AG04449 (cell line): ENCODE measurements around the gene CETN1.

ENCODE experiments used
- CTCF ChIA-PET: fragments of 350-600 bp; formaldehyde crosslinking; extraction: SDS; loops from one replicate; lab custom pipeline; 2021; ENCODE audit warnings: antibody characterized with exemption; lab: Yijun Ruan, JAX
- POLR2A ChIA-PET: fragments of 400-600, 350-600 bp; formaldehyde crosslinking; extraction: SDS; loops from one replicate; lab custom pipeline; 2020; ENCODE audit warnings: antibody characterized with exemption, inconsistent platforms; lab: Yijun Ruan, JAX
- DNase-seq: peaks from one replicate; pipeline ENCODE4 v3.0.0-alpha.2; 2010; ENCODE audit warnings: low read depth, low spot score
- H3K4me3 ChIP-seq: 2 replicates; pipeline ENCODE4 v1.5.1; 2011; ENCODE audit warnings: low read depth, mild to moderate bottlenecking, control low read depth, low read length
- CTCF ChIP-seq: IDR thresholded peaks from one replicate; pipeline ENCODE4 v1.5.1; 2011; ENCODE audit warnings: mild to moderate bottlenecking, moderate library complexity, low read length, control low read depth, inconsistent platforms; ENCODE audit not compliant: insufficient read depth; ENCODE audit errors: missing control alignments

Gene CETN1

GRCh38 chr18:580154-580553 lies at the start of gene CETN1:
Gene CETN1, plus strand, starts transcription at chr18:580380. Its CDS starts 29 bp downstream, at chr18:580409.
- no peak within 1 kb of the TSS for H3K4me3 ChIP-seq
- no peak for TF ChIP-seq CTCF
- no peak for DNase-seq
- ChIA-PET CTCF (interaction anchor here (1.2 kb wide), 1 partner anchor 36 kb away, joined by 5 read pairs; no protein-coding TSS in a partner anchor), POLR2A (no interaction called here)

GRCh38 chr18:532018-532417 lies 48.2 kb upstream of the CETN1 start:
- H3K4me3 ChIP-seq = no peak overlapping the region
- CTCF ChIA-PET = no interaction called here
- no peak for TF ChIP-seq CTCF
- POLR2A ChIA-PET = no interaction called here
- DNase-seq = no peak

- H3K4me3 ChIP-seq = no peak overlapping the region
- ChIA-PET POLR2A (no interaction called here), CTCF (no interaction called here)
- DNase-seq = no peak
- TF ChIP-seq CTCF = no peak
These were observed 47.5 kb upstream of the CETN1 start for GRCh38 chr18:532632-533031.

- H3K4me3 ChIP-seq = no peak overlapping the region
- no peak for TF ChIP-seq CTCF
- DNase-seq = no peak
- CTCF ChIA-PET = interaction anchor here (0.6 to 0.7 kb wide), 3 partner anchors 77 to 305 kb away, joined by 3 read pairs; no protein-coding TSS in a partner anchor
- POLR2A ChIA-PET = no interaction called here
These were observed 46.1 kb upstream of the CETN1 start for GRCh38 chr18:533995-534601.

GRCh38 chr18:543447-544078 lies 36.6 kb upstream of the CETN1 start:
- TF ChIP-seq CTCF = no peak
- CTCF ChIA-PET = no interaction called here
- DNase-seq = no peak
- no peak overlapping the region for H3K4me3 ChIP-seq
- POLR2A ChIA-PET = no interaction called here

- DNase-seq = no peak
- H3K4me3 ChIP-seq = no peak overlapping the region
- CTCF ChIA-PET = no interaction called here
- POLR2A ChIA-PET = no interaction called here
- TF ChIP-seq CTCF = no peak
These were observed 30.2 kb upstream of the CETN1 start for GRCh38 chr18:549967-550366.
